ENCODE measurements around the gene SLC4A1AP. TPM values are rescaled to one million over a fixed set of nuclear protein-coding genes. Genes with fewer than 3 reads are reported as not detected.

Gene SLC4A1AP
- total and polyA plus RNA-seq, 9 of the 15 experiments (the other 6 are each of a cell fraction or from before 2014, with no cell fraction given) = 8.1 to 40.5 (median 35.3) TPM

- TF ChIP-seq, protein P1, sequence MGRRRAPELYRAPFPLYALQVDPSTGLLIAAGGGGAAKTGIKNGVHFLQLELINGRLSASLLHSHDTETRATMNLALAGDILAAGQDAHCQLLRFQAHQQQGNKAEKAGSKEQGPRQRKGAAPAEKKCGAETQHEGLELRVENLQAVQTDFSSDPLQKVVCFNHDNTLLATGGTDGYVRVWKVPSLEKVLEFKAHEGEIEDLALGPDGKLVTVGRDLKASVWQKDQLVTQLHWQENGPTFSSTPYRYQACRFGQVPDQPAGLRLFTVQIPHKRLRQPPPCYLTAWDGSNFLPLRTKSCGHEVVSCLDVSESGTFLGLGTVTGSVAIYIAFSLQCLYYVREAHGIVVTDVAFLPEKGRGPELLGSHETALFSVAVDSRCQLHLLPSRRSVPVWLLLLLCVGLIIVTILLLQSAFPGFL (CRISPR knock-in tag; IDR thresholded peaks at IDR 0.05) = no peak
- TF ChIP-seq SLC30A9 (CRISPR knock-in tag; IDR thresholded peaks at IDR 0.05) (no peak), ZNF23 (CRISPR knock-in tag; IDR thresholded peaks at IDR 0.05) (no peak), GMEB1 (CRISPR knock-in tag; IDR thresholded peaks at IDR 0.05) (no peak), ETS2 (tag; IDR thresholded peaks at IDR 0.05; ENCODE audit: borderline replicate concordance, poor library complexity, severe bottlenecking) (no peak), SUPT5H (IDR thresholded peaks at IDR 0.05) (peak; percentile 96), TBP (optimal IDR thresholded peaks at IDR 0.05; ENCODE audit: low read depth, low read length) (peak; percentile 86), FIP1L1 (IDR thresholded peaks at IDR 0.05; ENCODE audit: low read depth, low read length, poor library complexity, severe bottlenecking) (no peak), POLR2H (tag; IDR thresholded peaks at IDR 0.05; ENCODE audit: low read depth) (peak; percentile 70), NFYB (IDR thresholded peaks at IDR 0.05; ENCODE audit: extremely low read depth, insufficient read length) (no peak)
- TF ChIP-seq, protein P2, sequence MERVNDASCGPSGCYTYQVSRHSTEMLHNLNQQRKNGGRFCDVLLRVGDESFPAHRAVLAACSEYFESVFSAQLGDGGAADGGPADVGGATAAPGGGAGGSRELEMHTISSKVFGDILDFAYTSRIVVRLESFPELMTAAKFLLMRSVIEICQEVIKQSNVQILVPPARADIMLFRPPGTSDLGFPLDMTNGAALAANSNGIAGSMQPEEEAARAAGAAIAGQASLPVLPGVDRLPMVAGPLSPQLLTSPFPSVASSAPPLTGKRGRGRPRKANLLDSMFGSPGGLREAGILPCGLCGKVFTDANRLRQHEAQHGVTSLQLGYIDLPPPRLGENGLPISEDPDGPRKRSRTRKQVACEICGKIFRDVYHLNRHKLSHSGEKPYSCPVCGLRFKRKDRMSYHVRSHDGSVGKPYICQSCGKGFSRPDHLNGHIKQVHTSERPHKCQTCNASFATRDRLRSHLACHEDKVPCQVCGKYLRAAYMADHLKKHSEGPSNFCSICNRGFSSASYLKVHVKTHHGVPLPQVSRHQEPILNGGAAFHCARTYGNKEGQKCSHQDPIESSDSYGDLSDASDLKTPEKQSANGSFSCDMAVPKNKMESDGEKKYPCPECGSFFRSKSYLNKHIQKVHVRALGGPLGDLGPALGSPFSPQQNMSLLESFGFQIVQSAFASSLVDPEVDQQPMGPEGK (CRISPR knock-in tag; IDR thresholded peaks at IDR 0.05; ENCODE audit: borderline replicate concordance) = no peak
- TF ChIP-seq, protein P3, sequence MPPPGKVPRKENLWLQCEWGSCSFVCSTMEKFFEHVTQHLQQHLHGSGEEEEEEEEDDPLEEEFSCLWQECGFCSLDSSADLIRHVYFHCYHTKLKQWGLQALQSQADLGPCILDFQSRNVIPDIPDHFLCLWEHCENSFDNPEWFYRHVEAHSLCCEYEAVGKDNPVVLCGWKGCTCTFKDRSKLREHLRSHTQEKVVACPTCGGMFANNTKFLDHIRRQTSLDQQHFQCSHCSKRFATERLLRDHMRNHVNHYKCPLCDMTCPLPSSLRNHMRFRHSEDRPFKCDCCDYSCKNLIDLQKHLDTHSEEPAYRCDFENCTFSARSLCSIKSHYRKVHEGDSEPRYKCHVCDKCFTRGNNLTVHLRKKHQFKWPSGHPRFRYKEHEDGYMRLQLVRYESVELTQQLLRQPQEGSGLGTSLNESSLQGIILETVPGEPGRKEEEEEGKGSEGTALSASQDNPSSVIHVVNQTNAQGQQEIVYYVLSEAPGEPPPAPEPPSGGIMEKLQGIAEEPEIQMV (tag; conservative IDR thresholded peaks at IDR 0.05; ENCODE audit: low read depth) = peak; percentile 26; the same call in 1 of the 2 replicates
- TF ChIP-seq, protein P4, sequence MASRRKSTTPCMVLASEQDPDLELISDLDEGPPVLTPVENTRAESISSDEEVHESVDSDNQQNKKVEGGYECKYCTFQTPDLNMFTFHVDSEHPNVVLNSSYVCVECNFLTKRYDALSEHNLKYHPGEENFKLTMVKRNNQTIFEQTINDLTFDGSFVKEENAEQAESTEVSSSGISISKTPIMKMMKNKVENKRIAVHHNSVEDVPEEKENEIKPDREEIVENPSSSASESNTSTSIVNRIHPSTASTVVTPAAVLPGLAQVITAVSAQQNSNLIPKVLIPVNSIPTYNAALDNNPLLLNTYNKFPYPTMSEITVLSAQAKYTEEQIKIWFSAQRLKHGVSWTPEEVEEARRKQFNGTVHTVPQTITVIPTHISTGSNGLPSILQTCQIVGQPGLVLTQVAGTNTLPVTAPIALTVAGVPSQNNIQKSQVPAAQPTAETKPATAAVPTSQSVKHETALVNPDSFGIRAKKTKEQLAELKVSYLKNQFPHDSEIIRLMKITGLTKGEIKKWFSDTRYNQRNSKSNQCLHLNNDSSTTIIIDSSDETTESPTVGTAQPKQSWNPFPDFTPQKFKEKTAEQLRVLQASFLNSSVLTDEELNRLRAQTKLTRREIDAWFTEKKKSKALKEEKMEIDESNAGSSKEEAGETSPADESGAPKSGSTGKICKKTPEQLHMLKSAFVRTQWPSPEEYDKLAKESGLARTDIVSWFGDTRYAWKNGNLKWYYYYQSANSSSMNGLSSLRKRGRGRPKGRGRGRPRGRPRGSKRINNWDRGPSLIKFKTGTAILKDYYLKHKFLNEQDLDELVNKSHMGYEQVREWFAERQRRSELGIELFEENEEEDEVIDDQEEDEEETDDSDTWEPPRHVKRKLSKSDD (conservative IDR thresholded peaks at IDR 0.05; ENCODE audit: low read length) = no peak
Measured at GRCh38 chr2:27628767-27629709, 34.7 kb upstream of the SLC4A1AP start, which contains the start of the genes CCDC121 and GPN1 (continued).
